KBM-7 (cell line): ENCODE results near the gene RAB1B.
"Not testable (repeated sequence)": the region's sequence is repeated elsewhere in the genome, so short reads cannot be mapped to it uniquely, and the experiment has no call there.

Experiments used
- DNase-seq: peaks from one replicate; pipeline ENCODE4 v3.0.0-alpha.2; 2015
- in situ Hi-C: fragments of 300-500 bp; cut with MboI; formaldehyde crosslinking; loops from 2 replicates; pipeline ENCODE4 v1.14.3; 2020; ENCODE audit warnings: low sequenced_read_pairs, low pct_unique_long_range_greater_than_20kb, mixed read lengths

RAB1B gene

DNA sequence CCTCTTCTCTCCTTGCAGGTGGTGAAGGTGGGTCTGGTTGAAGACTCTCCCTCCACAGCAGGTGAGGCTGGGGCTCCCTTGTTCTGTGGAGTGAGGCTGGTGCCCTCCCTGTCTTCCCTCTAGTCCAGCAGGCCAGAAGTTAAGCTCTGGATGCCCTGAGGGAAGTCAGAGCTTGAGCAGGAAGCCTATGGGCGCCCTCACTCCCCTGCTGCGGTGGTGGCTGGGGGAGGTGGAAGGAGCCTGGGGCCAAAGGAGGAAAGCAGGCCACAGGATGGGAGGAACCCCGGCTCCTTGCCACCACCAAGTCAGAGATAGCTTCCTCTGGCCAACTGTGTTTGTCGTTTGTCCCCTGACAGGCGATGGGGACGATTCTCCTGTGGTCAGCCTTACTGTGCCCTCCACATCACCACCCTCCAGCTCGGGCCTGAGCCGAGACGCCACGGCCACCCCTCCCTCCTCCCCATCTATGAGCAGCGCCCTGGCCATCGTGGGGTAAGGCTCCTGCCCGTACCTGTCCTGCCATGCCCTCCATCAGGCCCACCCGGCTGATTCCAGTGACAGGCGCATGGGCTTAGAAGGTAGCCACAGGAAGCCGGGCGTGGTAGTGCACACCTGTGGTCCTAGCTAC, 29.5 kb upstream of the RAB1B start:
- in situ Hi-C loops = no loop called here
- DNase-seq = no peak

DNA sequence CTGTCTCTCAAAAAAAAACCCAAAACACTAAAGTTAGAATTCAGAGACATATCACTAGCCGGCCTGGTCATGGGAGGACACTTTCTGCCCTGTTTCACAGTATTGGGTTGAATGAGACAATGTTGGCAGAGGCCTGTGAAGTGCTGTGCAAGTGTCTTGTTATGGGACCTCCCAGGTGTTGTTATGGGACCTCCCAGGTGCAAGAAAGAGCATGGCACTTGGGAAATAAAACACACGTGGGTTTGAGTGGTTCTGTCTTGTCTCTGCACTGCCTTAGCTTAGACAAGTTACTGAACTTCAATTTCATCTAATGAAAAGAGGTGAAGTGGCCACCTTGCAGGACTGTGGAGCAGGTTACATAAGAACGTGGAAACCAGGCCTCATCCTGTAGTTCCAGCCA, 28.9 kb upstream of the RAB1B start:
- no peak for DNase-seq
- in situ Hi-C loops = no loop called here

DNA sequence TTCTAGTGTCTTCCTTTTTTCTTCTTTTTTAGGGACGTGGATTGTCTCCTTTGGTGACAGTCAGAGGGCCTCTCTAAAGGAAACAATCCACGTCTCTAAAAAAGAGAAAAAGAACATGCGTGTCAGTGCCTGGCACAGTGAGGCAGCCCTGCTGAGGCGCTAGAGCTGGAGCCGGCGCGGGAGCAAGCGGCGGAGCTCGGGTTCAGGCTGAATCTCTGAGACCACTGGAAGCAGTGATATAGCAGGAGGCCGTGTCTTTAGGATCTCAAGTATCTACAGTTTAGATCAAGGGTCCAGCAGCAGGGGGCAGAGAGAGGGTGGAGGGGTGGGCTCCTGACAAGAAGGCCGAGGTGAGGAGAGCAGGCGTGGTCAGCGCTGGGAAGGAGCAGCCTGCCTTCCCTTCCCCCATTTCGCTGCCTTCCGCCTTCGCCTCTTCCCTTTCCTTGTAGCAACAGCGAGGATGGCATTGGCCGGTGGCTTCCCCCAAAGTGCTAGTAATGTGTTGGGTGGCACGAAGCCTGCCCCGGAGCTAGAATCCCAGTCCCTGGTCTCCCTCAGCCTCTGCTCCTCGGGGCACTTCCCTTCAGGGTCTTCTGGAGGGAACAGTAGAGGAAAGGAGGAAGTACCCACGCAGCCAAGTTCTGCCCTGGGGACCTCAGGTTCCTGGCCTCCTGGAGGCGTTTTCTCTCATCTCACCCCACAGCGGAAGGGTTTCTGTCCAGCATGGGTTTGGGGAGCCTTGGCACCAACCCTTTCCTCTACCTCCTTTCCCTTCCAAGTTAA, 28.2 kb upstream of the RAB1B start:
- in situ Hi-C loops = no loop called here
- DNase-seq = peak; percentile 56

DNA sequence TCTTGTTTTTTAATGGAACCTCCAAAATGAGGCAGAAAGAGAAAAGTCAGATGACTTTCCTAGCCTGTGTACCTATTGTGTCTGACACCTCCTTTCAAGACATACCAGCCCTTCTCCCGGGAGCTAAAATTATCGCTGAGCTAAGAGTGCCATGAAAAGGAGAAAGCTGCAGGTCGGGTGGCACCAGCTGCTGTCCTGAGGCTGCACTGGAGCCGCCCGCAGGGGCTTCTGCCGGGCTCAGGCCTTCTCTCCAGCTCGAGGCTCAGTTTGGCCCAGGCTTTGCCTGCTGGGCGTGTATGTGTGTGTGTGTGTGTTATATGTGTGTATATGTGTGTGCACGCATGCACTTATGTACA, 27.7 kb upstream of the RAB1B start:
- DNase-seq = no peak
- in situ Hi-C loops = no loop called here

DNA sequence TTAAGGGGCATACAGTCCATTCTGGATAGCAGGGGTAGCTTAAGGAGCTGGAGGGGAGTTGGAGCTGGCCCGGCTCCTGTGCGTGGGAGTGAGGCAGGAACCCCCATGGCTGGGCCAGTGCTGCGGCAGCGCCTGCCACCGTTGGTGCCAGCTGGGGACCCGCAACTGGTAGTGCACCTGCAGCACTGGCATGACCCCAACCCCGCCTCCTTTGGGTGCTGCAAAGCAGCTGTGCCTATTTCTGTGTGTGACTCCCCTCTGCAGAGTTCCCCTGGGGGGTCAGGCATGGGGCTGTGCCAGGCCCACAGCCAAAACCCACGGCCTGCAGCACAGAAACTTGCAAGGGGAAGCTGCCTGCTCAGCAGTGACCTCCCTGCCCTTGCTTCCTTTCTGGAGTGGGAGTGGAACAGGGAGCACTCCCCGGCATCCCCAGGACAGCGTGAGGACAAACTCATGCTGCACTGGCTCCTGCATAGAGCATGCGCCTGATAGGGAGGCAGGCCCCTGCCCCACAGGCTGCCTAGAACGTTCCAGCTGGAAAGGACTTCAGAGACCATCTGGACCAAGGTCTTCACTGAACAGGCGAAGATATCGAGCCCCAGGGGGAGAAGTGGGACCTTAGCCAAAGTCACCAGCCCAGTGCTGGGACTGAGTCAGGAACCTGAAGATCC, 26.2 kb upstream of the RAB1B start:
- DNase-seq = no peak

DNA sequence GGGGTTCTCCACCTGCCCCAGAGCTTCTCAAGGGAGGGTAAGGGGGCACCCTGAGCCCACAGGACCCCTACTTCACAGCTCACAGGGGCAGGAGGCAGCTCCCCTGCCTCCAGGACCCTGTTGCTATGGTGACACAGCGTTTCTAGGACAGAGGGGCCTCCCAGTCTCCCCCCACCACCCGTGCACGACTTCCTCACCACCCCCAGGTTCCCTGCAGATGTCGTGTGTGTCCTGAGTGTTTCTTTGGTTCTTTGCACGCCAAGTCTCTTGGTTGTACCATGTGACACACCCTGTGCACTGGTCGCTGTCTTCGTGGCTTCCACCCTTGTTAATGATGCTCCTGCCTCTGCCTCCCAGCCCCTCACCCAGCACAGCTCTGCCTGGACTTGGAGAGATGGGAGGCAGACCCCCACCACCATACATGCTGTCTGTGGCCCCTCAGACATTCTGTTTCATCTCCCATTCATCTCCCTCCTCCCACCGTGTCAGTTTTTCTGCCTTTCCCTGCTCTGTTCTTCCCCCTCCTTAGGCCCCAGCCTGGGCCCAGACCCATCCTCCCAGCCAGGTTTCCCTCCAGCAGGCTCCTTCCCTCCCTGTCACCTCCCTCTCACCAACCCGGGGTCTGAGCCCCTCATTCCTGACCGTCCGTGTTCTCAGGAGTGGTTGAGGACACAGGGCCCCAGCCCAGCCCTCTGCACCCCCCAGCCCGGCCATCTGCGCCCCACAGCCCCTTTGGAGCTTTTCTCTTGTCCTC, 24.5 kb upstream of the RAB1B start:
- DNase-seq = no peak
- in situ Hi-C loops = no loop called here

More for the DNA sequence above, 26.2 kb upstream of the RAB1B start:
- in situ Hi-C loops = no loop called here

DNA sequence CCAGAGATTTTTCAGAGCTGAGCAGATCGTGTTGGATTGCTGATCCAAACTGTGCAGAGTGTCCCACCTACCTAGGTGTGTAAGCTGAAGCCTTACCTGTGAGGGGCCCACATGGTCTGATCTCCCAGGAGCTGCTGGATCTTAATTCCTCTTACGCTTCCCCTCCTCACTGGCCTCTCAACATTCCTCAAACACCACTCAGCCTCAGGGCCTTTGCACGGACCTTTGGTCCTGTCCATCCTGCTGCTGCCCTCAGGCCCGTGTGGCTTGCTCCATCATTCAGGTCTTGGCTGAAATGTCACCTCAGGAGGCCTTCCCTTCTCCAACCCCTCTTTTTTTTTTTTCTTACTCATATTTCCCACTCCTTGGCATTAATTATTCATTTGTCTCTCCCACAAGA, 21.1 kb upstream of the RAB1B start:
- in situ Hi-C loops = no loop called here
- DNase-seq = no peak

DNA sequence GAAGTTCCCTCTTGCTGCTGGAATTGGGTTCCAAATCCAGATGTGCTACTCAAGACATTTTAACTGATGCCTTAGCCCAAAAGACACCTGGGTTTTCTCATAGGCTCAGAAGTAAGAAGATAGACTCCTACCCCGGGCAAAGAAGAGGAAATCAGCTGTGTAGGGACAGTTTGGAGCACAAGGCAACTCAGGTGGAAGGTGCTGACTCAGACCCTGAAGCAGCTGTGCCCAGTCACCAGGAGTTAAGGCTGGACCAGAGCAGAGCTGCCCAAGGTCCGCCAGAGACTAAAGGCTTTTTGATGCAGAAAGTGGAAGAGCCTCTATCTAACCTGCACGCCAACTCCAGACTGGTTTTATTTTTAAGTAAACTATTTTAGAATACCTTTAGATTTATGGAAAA, 20.6 kb upstream of the RAB1B start:
- in situ Hi-C loops = no loop called here
- no peak for DNase-seq

DNA sequence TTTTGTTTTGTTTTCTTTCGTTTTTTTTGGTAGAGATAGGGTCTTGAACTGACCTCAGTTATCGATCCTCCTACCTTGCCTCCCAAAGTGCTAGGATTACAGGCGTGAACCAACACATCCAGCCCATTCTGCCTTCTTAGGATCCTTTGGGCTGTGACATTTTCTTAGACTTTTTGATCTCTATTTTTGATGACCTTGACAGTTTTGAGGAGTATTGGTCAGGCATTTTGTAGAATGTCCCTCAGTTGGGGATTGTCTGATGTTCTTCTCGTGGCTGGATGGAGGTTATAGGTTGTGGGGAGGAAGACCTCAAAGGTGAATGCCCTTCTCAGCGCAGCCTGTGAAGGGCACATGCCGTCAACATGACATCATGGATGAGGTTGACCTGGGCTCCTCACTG, 19.5 kb upstream of the RAB1B start:
- no peak for DNase-seq
- in situ Hi-C loops = no loop called here

DNA sequence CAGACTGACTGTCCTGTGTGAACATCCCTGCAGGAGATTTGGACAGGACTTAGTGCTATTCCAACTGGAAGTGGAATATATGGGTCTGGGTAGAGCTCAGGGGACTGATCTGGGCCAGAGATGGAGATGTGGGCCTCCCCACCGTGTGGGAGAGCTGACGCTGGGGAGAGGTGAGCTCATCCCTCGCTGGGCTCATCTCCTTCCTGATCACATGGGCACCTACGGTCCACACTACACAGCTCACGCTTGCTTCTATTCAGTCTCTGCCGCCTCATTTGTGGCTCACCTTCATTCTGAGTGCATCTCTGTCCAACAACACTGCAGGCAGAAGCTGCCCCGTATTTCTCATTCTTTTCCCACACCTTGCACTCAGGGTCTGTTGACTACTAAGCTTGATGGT, 16.6 kb upstream of the RAB1B start:
- in situ Hi-C loops = no loop called here
- DNase-seq = no peak

DNA sequence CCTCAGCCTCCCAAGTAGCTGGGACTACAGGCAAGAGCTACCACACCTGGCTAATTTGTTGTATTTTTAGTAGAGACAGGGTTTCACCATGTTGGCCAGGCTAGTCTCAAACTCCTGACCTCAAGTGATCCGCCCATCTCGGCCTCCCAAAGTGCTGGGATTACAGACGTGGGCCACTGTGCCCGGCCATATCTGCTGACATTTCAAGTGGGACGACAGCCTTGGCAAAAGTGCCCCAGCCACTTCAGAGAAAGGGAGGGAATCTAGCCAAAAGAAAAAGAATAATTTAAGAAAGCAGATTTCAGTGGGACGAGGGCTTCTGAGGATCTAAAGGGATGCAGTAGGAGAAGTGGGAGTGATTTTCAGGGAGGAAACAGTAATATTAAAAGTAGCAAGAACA, 15.4 kb upstream of the RAB1B start:
- DNase-seq, in situ Hi-C loops: not testable (repeated sequence)

DNA sequence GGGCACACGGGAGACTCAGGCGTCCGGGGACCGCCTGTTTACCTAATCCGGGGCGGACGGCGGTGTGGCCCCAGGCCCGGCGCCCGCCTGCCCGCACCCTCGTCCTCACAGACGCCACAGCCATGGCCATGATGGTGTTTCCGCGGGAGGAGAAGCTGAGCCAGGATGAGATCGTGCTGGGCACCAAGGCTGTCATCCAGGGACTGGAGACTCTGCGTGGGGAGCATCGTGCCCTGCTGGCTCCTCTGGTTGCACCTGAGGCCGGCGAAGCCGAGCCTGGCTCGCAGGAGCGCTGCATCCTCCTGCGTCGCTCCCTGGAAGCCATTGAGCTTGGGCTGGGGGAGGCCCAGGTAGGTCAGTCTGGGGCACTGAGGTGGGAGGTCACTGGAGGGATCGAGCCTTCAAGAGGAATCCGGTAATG, 10.0 kb upstream of the RAB1B start:
- in situ Hi-C loops = no loop called here
- DNase-seq = no peak

DNA sequence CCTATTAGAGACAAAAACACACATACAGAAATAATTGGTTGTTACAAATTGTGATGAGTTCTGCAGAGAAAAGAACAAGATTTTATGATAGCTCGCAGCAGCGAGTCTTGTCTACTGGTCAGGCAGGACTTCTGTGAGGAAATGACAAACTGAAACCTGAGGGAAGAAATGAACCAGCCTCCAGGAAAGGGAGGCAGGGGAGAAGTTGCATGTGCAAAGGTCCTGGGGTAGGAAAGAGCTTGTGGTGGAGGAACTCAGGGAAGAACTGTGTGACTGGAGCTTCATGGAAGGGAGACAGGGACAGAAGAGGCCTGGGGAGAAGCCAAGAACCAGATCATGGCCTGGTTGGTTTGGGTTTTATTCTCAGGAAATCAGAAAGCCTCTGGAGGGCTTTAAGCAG, 9.2 kb upstream of the RAB1B start:
- in situ Hi-C loops = no loop called here
- DNase-seq = no peak

DNA sequence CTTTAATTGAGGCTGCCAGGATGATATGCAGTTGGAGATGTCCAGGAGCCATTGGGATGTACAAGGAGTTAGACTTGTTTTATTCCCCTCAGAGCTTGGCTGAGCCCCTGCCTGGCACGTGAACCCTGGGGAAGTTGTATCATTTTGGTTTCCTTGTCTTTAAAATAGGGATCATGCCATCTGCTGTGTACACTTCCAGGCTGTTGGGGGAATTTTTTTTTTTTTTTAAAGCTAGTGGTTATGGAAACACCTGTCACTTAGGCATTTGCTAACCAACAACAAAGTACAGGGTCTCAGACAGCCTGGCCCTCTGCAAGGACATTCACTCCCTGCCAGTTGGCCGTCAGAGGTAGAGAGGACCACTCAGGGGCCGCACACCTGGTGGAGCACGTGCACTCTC, 8.5 kb upstream of the RAB1B start:
- in situ Hi-C loops = no loop called here
- DNase-seq = no peak

DNA sequence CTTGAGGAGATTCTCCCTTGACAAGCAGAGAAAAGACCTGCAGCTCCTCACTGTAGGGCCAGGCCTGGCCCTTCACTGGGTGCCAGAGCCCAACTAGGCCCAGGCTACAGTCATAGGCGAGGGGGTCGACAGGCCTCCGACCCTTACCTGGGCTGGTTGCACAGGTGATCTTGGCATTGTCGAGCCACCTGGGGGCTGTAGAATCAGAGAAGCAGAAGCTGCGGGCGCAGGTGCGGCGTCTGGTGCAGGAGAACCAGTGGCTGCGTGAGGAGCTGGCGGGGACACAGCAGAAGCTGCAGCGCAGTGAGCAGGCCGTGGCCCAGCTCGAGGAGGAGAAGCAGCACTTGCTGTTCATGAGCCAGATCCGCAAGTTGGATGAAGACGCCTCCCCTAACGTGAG, 6.9 kb upstream of the RAB1B start:
- DNase-seq = no peak
- in situ Hi-C loops = no loop called here

DNA sequence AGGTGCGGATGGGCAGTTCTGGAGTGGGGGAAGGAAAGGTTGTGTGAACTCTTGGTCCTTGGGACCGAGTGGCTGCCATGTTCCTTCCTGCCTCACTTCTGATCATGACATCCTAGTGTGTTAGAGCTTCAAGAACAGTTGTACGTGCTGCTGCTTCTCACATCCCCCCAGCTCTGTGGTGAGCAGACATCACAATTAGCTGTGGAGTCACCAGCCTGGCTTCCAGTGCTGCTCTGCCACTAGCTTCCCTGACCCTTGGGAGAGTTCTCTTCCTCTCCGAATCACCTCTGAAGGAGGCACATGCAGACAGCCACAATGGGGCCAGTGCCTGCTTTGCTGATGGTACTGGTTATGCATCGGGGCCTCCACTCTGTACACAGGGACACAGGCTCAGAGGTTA, 6.2 kb upstream of the RAB1B start:
- no peak for DNase-seq
- in situ Hi-C loops = no loop called here

DNA sequence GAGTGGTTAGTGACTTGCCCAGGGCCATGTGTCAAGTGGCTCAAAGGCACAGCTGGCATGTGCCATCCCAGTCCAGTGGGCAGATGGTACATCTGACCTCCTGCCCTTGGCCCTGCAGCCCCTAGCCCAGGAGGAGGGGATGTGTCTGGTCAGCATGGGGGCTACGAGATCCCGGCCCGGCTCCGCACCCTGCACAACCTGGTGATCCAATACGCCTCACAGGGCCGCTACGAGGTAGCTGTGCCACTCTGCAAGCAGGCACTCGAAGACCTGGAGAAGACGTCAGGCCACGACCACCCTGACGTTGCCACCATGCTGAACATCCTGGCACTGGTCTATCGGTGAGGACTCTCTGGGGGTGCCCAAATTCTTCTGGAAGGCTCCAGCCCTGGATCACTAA, 5.7 kb upstream of the RAB1B start:
- DNase-seq = no peak
- in situ Hi-C loops = no loop called here

DNA sequence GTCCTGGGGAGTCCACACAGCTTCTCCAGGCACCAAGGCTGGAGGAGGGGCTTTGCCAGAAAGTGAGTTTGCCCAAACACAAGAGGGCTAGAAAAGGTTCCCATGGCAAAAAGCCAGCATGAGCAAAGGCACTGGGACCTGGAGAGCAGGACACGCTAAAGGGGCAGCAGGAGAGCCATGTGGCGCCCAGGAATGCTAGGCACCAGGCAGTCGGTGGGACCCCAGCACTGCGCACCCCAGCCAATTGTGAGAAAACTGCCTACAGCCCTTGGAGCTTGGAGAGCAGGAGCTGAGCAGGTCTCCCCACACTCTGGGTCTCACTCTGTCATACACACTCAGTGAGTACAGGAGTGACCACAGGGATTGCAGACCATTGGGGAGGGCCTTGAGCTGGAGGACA, 5.2 kb upstream of the RAB1B start:
- DNase-seq = no peak
- in situ Hi-C loops = no loop called here

DNA sequence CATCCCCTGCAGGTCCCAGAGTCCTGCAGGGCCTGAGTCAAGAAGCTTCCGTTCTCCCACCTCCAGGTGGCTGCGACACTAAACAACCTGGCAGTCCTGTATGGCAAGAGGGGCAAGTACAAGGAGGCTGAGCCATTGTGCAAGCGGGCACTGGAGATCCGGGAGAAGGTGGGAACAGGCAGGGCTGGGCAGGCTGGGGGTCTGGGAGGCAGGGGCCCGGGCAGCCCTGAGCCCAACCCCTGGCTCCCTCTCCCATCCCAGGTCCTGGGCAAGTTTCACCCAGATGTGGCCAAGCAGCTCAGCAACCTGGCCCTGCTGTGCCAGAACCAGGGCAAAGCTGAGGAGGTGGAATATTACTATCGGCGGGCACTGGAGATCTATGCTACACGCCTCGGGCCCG, 4.7 kb upstream of the RAB1B start:
- in situ Hi-C loops = no loop called here
- no peak for DNase-seq

DNA sequence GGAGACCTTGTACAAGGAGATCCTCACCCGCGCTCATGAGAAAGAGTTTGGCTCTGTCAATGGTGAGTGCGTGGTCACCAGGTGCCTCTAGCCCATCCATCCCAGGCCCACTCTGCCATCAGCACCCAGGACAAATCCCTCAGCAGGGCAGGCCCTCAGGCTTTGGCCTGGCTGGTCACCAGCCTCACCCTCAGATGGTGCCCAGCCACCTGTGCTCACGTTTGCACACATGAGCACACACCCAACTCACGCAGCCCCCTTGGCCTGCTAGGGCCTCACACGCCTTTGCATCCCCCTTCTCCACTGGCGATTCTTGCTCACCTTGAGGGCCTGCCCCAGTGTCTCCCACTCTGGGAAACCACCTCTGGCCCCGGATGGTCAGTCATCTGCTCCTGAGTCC, 4.1 kb upstream of the RAB1B start:
- in situ Hi-C loops = no loop called here
- no peak for DNase-seq
